ENCODE data around the gene FARP2.

DNA sequence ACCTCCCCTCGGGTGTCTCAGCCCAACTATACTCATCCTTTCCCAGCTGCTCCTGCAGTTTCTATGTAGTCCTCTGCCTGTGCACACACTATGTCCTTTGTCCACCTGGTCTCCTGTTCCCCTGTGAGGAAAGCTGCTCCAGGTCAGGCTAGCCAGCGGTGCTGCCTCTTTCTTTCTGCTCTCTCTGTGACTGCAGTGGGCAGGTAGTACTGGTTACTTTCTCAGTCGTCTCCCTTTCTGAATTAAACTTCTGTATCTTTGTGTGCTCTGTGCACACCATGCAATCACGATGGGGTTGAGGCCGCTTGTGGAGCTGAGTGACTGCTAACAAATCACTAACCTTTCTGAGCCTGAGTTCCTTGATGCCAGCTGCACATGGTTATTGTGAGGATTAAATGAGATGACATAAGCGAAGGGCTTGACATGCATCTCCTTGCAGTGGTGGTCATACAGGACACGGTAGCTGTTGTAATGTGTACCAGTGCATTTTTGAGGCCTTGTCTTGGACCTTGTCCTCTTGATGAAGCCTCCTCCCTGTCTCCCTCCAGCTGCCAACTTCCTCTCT lies 3.5 kb downstream of the FARP2 start:
- TF ChIP-seq POLR2A (IDR thresholded peaks at IDR 0.05): no peak
- TF ChIP-seq, protein P1, sequence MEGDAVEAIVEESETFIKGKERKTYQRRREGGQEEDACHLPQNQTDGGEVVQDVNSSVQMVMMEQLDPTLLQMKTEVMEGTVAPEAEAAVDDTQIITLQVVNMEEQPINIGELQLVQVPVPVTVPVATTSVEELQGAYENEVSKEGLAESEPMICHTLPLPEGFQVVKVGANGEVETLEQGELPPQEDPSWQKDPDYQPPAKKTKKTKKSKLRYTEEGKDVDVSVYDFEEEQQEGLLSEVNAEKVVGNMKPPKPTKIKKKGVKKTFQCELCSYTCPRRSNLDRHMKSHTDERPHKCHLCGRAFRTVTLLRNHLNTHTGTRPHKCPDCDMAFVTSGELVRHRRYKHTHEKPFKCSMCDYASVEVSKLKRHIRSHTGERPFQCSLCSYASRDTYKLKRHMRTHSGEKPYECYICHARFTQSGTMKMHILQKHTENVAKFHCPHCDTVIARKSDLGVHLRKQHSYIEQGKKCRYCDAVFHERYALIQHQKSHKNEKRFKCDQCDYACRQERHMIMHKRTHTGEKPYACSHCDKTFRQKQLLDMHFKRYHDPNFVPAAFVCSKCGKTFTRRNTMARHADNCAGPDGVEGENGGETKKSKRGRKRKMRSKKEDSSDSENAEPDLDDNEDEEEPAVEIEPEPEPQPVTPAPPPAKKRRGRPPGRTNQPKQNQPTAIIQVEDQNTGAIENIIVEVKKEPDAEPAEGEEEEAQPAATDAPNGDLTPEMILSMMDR (IDR thresholded peaks at IDR 0.05): no peak
